A673 (cell line): ENCODE results near the gene TBC1D8B. TPM values are rescaled to one million over a fixed set of nuclear protein-coding genes. Genes with fewer than 3 reads are reported as not detected.

Experiments used
- BruUV-seq: library from RNA; stranded (reverse); fragments of 400-500 nt; replicated peaks from 2 replicates; lab custom pipeline; 2021; lab: Mats Ljungman, UMichigan
- CTCF ChIA-PET: fragments of 300-600 bp; sonication (Branson Sonifier 250); formaldehyde crosslinking; loops from one replicate; lab custom pipeline; 2022; ENCODE audit warnings: antibody characterized with exemption; lab: Charles Lee
- POLR2A ChIA-PET: fragments of 300-600 bp; sonication (Branson Sonifier 250); formaldehyde crosslinking; loops from one replicate; lab custom pipeline; 2022; ENCODE audit warnings: antibody characterized with exemption; ENCODE audit not compliant: low non-redundant PET; lab: Charles Lee
- DNase-seq: peaks from one replicate; pipeline ENCODE4 v3.0.0-alpha.2; 2015; ENCODE audit warnings: low spot score
- H3K27ac ChIP-seq: fragments of 200-600 bp; sonication (generic); 2 replicates; pipeline ENCODE4 v1.5.1; 2016; ENCODE audit warnings: mixed run types, low read depth, mild to moderate bottlenecking, mixed read lengths, antibody characterized with exemption, low read length; ENCODE audit not compliant: poor library complexity, severe bottlenecking
- H3K27me3 ChIP-seq: fragments of 200-600 bp; sonication (generic); replicated peaks from 2 replicates; pipeline ENCODE4 v1.6.1; 2017; ENCODE audit warnings: mixed run types, low read depth, mild to moderate bottlenecking, mixed read lengths, antibody characterized with exemption, low read length; ENCODE audit not compliant: insufficient read depth, poor library complexity
- H3K36me3 ChIP-seq: fragments of 200-600 bp; sonication (generic); 2 replicates; pipeline ENCODE4 v1.6.1; 2016; ENCODE audit warnings: mixed run types, mild to moderate bottlenecking, mixed read lengths, antibody characterized with exemption, low read length; ENCODE audit not compliant: insufficient read depth, poor library complexity, severe bottlenecking
- H3K4me1 ChIP-seq: fragments of 200-600 bp; sonication (generic); 2 replicates; pipeline ENCODE4 v1.6.1; 2017; ENCODE audit warnings: mixed run types, mild to moderate bottlenecking, mixed read lengths, antibody characterized with exemption, low read length; ENCODE audit not compliant: insufficient read depth, poor library complexity, severe bottlenecking
- H3K4me3 ChIP-seq: fragments of 200-600 bp; sonication (generic); 2 replicates; pipeline ENCODE4 v1.5.1; 2016; ENCODE audit warnings: low read depth, mixed run types, mild to moderate bottlenecking, mixed read lengths, low read length; ENCODE audit not compliant: poor library complexity, severe bottlenecking
- H3K9me3 ChIP-seq: fragments of 200-600 bp; sonication (generic); 2 replicates; pipeline ENCODE4 v1.6.1; 2016; ENCODE audit warnings: mixed run types, low read depth, mild to moderate bottlenecking, mixed read lengths, antibody characterized with exemption, low read length; ENCODE audit not compliant: poor library complexity, severe bottlenecking
- EZH2 ChIP-seq: fragments of 200-600 bp; sonication (generic); IDR thresholded peaks from 2 replicates; pipeline ENCODE4 v1.6.1; 2017; ENCODE audit warnings: borderline replicate concordance, low read depth, mild to moderate bottlenecking, mixed read lengths, antibody characterized with exemption, low read length; ENCODE audit not compliant: poor library complexity, severe bottlenecking
- intact Hi-C: fragments of 100-400 bp; cut with micrococcal nuclease; formaldehyde crosslinking; loops from one replicate; pipeline ENCODE4 v1.10.0; 2022; ENCODE audit not compliant: unreplicated experiment
- total RNA-seq: library from RNA; stranded (reverse); gene quantifications from 2 replicates; pipeline ENCODE4 v1.2.3, GENCODE V29; 2021
- TF ChIP-seq, protein P1 (sequence below): fragments of 300-800, 200-600 bp; sonication (generic); conservative IDR thresholded peaks from 2 replicates; pipeline ENCODE4 v1.5.1; 2017; ENCODE audit warnings: low read depth, mild to moderate bottlenecking, antibody characterized with exemption, low read length, moderate library complexity, mixed read lengths

The TBC1D8B gene
- total RNA-seq, 1 experiment from 2014 or later = 0.41 TPM

DNA sequence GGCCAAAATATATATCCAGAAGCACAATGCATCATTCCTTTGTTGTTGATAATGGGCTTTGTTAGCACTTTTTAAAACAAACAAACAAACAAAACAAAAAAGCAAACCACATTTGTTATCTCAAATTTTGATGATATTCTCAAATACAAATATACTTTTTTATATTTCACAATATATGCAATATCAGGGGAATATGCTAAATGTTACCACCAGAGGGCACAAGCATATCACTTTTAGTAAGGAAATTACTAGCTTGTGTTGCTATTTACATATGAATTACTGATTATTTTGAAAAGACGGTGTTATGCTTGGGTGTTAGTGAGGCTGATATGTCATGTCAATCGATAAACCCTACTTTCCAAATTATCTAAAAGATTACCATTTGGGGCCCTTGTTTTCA, 71.6 kb downstream of the TBC1D8B start:
- TF ChIP-seq EZH2 = no peak
- TF ChIP-seq, protein P1, sequence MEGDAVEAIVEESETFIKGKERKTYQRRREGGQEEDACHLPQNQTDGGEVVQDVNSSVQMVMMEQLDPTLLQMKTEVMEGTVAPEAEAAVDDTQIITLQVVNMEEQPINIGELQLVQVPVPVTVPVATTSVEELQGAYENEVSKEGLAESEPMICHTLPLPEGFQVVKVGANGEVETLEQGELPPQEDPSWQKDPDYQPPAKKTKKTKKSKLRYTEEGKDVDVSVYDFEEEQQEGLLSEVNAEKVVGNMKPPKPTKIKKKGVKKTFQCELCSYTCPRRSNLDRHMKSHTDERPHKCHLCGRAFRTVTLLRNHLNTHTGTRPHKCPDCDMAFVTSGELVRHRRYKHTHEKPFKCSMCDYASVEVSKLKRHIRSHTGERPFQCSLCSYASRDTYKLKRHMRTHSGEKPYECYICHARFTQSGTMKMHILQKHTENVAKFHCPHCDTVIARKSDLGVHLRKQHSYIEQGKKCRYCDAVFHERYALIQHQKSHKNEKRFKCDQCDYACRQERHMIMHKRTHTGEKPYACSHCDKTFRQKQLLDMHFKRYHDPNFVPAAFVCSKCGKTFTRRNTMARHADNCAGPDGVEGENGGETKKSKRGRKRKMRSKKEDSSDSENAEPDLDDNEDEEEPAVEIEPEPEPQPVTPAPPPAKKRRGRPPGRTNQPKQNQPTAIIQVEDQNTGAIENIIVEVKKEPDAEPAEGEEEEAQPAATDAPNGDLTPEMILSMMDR = peak; percentile 77
- BruUV-seq = no TSS peak
- intact Hi-C loops = no loop called here

DNA sequence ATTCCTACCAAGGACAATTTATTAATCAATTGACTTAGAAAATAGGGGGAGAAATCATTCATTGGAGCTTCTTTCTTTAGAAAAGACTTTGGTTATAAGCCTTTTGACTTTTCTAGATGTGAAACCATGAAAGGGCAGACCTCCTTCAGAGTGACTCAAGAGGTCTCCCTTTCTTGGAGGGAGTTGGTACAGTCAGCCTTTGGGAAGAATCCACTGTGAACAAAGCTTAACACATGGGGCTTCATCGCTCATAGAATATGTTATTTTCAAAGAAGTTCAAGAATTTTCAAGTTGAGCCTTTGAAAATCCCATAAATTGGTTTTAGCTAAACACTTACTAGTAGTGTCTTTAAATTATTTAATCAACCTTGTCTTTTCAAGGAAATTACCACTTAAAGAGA, 72.7 kb downstream of the TBC1D8B start:
- no peak for DNase-seq
- POLR2A ChIA-PET = no interaction called here
- CTCF ChIA-PET = interaction anchor here (0.7 kb wide), 1 partner anchor 92 kb away, joined by 3 read pairs; no protein-coding TSS in a partner anchor
- no peaks in the 10 kb centered on the region for H3K4me1 ChIP-seq
- H3K9me3 ChIP-seq = no peaks in the 10 kb centered on the region
- H3K27ac ChIP-seq = no peak overlapping the region
- peaks cover 3% of the 10 kb centered on the region for H3K27me3 ChIP-seq
- TF ChIP-seq, protein P1 = no peak
- BruUV-seq = no TSS peak
- H3K4me3 ChIP-seq = no peak overlapping the region
- intact Hi-C loops = no loop called here
- H3K36me3 ChIP-seq = no peaks in the 10 kb centered on the region

More for the DNA sequence above, 71.6 kb downstream of the TBC1D8B start:
- Histone ChIP-seq H3K9me3 (no peaks in the 10 kb centered on the region), H3K4me3 (no peak overlapping the region), H3K27me3 (peaks cover 6% of the 10 kb centered on the region), H3K4me1 (no peaks in the 10 kb centered on the region), H3K36me3 (no peaks in the 10 kb centered on the region), H3K27ac (no peak overlapping the region)
- peak; percentile 47 for DNase-seq
- ChIA-PET CTCF (interaction anchor here (1.0 kb wide), 5 partner anchors 10 to 1020 kb away, joined by 3 to 6 read pairs (median 3); partner anchors contain the start of gene NCBP2L), POLR2A (no interaction called here)

DNA sequence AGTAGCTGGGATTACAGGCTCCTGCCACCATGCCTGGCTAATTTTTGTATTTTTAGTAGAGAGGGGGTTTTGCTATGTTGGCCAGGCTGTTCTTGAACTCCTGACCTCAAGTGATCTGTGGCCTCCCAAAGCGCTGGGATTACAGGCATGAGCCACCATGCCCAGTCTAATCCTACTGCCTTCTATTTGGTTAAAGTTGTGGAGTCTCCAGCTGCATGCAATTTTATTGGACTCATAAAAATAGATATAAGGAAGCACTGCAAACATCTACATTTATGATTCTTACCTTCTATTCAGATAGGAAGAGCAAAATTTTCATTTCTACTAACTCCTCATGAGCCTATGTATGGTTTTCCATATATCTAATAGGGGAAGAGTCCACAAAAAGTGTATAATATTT, 87.0 kb downstream of the TBC1D8B start:
- Histone ChIP-seq H3K27me3 (peaks cover 21% of the 10 kb centered on the region), H3K27ac (no peak overlapping the region), H3K4me3 (no peak overlapping the region), H3K4me1 (no peaks in the 10 kb centered on the region), H3K36me3 (no peaks in the 10 kb centered on the region), H3K9me3 (no peaks in the 10 kb centered on the region)
- ChIA-PET POLR2A (no interaction called here), CTCF (no interaction called here)
- no peak for DNase-seq
- no peak for TF ChIP-seq EZH2
- TF ChIP-seq, protein P1 = no peak
- intact Hi-C loops = no loop called here
- BruUV-seq = no TSS peak
